GM19463 (cell line): Measurements from ENCODE around the gene FGFR1OP2.

ENCODE experiments used
- ATAC-seq: cut with Tn5 transposase; IDR thresholded peaks from one replicate; pipeline ENCODE4 v1.9.1; 2021; ENCODE audit warnings: mild to moderate bottlenecking, moderate library complexity; ENCODE audit not compliant: unreplicated experiment

FGFR1OP2 gene

DNA sequence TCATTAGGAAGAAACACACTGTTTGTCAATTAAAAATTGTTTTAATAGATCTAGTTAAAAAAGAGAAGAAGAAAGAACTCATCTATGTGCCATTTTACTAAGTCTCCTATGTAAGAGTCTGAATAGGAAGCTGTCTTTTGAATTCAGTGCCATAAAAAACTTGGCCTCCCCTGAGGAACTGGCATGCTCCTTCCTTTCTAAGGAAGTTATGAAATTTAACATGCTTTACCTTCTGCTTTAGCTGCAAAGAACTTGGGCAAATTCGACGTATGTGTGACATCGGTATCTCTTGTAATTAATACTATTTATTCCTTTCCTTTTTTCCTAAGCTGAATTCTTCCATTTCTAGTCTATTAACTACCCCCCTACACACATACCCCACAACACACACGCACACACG lies 63.4 kb downstream of the FGFR1OP2 start:
- no peak for ATAC-seq

DNA sequence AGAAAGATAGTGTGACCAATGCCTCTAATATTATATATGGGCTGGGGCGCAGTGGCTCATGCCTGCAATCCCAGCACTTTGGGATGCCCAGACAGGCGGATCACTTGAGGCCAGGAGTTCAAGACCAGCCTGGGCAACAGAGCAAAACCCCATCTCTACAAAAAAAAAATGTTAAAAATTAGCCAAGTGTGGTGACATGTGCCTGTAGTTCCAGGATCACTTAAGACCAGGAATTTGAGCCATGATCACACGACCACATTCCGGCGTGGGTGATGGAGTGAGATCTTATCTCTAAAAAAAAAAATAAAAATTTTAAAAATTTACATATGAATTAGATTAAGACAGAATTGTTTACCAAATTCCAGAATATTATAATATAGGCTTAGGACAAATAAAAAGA lies 63.9 kb downstream of the FGFR1OP2 start:
- no peak for ATAC-seq

DNA sequence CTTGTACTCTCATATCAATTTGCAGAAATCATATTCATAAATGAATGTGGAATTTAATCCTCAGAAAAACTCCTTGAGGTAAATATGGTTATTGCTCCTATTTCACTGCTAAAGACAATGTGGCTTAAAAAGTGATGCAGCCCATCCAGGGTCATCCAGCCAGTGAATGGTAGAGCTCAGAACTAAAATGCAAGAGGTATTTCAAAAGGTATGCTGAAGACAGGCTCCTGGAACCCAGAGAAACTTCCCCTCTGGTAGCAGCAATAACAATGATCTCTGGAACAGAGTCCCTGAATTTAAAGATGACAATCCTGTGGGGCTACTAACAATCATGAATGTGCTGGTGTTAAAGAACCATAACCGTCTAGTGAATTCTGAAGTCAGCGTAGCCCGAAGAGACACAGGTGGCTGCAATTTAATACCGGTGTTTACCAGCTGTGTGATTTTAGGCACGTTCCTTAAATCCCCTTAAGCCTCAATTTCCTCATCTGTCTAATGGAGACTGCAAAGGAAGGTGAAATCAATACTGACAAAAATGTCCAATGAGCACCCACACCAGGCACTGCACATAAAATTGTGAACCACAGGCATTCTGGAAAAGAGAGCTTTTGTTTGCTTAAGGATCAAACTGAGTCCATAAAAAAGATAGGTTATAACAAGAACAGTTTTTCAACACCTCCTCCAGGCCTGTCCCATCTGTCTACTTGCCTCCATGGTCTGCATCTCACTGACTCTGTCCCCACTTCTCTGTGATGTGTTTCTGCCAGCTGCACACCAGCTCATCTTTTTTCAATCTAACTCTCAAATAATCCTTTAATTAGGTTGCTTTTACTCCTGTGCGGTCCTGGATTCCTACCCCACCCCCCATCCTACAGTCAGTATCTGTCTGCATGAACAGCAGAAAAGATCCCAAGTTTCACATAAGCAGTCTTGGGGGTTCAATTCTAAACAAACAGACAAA lies 65.4 kb downstream of the FGFR1OP2 start:
- ATAC-seq: no peak

DNA sequence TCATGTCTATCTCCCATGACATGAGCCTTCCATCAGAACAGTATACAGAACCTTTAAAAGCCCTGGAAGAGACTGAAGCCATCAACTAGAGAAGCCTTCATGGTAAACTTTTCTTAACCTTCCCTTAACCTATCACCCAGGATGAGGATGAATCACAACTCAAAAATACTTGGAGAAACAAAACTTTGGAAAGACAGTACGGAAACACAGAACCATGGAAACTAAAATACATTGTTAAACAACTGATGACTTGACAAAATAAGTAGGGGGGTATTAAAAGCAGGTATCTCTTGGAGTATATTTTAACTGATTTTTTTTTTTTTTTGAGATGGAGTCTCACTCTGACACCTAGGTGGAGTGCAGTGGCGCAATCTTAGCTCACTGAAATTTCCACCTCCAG lies 67.2 kb downstream of the FGFR1OP2 start:
- ATAC-seq: no peak

DNA sequence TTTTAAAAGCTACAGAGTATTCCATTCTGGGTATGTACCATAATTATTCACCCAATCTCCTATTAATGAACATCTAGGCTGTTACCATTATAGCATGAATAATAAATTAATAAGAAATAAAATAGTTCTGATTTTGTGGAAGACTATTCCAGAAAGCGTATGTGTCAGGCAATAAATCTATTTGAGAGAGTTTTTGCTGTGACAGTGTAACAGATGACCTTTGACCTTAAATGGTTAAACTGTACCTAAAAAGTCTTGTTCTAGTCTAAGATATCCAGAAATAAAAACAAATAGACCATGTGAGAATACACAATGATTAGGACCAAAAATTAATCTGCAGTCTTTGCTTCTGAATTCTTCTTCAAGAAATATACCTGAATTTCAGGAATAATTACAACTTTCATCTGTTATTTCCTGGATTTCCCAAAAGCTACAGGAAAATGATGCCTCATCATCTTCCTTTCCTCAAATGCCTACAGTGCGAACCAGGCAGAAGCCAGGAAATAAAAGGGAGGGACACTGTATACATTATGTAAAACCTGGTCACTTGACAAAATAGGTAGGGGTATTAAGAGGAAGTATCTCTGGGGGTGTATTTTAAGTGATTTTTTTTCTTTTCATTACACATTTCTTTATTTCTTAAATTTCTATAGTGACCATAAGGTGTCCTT lies 68.7 kb downstream of the FGFR1OP2 start:
- ATAC-seq: no peak

DNA sequence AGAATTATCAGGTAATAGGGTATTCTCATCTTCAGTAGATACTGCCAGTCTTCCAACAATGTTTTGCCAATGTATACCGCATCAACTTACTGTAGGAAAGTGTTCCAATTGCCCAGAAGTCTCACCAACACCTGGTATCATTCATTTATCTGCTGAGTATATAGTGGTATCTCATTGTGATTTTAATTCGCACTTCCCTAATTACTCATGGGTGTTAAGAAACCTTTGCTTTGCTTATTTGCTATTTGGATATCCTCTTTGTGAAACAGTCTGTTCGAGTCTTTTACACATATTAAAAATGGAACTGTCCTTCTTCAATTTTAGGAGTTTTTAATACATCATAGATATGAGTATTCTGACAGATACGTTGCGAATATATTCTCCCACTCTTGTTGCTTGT lies 69.8 kb downstream of the FGFR1OP2 start:
- no peak for ATAC-seq

DNA sequence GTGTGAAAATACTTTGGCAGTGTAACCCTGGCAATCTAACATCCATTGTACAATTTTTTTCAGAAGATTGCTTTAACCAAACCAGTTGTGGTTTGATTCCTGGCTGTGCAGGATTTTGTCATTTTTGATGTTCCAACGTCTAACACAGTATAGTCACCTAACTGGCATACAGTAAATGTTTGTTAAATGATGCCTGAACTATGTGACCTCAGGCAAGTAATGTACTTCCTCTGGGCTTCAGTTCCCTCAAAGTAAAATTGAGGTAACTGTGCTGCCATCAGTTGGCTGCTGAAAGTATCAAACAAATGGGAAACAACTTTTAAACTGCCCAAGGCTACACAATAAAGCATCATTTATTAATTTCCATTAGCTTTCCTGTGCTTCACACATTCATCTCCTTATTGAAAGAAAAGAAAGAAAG lies 71.6 kb downstream of the FGFR1OP2 start:
- ATAC-seq: no peak

DNA sequence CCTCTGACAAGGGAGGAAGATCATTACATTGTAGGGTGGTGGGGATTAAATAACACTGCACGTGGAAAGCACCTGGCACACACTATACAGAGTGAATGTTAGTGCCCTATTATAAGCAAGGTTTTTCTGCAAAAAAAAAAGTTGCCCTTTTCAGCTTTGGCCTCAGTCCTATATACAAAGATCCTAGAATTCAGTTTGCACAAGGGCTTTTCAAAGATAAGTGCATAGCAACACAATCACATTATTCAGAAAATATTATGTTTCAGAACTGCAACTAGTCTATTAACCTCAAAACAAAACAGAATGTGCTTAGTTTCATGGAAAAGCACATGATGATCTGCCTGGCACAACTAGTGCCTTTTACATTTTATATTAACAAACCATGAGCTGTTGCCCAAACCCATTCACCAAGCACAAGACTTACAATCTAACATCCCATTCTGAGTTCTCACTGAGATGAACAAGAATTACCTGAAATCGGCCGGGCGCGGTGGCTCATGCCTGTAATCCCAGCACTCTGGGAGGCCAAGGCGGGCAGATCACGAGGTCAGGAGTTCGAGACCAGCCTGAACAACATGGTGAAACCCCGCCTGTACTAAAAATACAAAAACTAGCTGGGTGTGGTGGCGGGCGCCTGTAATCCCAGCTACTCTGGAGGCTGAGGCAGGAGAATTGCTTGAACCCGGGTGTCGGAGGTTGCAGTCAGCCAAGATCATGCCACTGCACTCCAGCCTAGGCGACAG lies 74.1 kb downstream of the FGFR1OP2 start:
- ATAC-seq: no peak

DNA sequence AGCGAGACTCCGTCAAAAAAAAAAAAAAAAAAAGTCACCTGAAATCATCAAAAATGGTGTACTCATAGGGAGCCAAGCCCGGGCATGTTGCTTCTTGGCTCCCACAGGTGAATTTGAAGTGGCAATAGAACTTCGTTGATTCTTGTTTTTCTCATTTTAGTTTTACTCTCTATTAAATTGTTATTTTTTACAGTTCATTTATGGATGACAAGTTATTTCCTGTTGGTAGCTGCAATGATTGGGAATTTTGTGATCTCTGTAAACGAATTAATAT lies 74.6 kb downstream of the FGFR1OP2 start:
- ATAC-seq: no peak

DNA sequence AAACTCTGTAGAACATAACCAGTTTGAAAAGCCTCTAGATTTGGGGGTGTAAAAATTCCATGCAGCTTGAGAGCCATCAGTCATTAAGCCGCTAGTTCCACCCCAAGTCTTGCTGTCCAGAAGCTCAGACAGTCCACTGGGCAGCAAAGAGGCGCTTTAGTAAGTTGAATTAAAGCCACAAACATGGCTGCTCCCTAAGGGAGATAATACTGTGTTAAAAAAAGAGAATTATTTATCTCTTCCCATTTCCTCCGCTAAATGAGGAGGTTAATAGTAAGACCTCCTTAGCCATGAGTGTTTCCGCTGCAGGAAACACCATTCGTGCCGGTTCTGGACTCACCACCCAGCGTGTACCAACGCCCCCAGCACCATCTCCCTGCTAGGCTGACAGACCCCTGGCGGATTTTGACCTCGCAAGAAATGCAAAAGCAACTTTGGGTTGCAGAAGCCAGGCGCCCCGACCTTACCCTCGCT lies 75.4 kb downstream of the FGFR1OP2 start:
- peak; percentile 26 for ATAC-seq

DNA sequence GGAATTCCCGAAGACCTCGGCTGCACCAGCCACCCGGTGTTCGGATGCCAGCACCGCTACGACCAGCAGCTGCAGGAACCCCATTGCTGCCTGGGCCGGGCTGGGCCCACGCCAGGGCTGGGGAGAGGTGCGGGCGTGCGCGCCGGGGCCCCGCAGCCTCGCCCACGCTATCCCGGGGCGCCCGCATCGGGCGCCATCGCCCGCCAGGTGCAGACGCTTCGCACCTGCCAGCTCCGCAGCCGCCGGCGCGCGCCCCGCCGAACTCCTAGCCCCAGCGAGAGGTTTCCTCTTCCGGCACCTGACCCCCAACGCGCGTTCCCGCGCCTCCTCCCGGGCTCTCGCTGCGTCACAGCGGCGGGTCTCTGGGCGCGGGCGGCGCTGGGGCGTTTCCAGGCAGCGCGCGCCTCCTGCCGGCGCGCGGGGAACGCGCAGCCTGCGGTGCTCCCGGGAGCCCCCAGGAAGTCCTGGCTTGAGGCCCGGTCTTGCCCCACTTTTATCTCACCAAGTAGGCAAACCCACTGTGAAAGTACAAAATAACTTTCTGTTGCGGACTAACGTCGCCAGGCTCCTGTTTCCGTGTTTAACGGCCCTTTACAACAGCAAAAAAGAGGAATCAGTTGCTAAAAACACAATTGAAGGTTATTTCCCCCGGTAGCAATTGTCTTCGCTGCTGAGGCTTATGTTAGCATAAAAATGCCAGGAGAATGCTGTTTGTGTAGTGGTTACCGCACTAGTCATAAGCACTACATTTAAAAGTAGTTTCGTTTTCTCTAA lies 76.0 kb downstream of the FGFR1OP2 start, which contains the start of gene TM7SF3:
Gene TM7SF3 (minus strand): TSS at position 300 of the 774 bp plus-strand sequence. CDS start 216 bp downstream, at position 84.
- peak; percentile 82 for ATAC-seq

DNA sequence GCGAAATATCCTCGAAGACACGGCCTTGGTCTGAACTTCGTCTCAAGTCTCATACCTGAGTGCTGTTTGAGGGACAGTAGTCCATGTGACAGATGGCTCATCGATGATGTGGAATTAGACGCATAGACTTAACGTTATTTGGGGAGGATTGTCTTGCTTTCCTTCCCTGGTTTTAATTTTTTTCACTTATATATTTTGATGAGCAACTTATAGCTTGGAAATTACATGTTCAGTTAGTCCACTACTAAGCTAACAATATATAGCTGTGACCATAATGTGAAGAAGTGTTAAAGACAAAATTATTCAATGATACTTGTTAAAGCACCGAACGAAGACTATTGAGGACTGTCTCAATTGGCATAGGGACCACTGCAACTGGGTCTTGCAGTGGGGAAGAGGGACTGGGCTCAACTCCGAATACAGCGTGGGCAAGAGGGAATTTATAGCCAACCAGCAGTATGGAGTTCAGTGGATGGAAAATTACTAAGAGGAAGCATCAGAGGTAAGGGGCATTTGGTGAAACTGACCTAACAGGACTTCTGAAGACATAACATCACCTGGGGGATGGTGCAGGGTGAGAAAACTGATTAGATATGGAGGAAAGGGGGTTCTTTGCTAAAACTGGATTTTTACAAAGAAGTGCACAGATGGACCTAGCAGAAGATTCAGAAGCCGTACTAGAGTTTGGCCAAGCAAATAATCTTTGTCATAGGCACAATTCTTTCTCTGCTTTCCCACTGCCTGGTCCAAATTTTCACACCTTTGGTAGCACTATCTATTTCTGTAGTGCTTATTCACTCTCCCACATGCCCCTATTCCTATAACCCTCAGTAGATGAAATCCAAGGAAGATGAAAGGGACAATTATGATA lies 76.8 kb downstream of the FGFR1OP2 start:
- no peak for ATAC-seq

DNA sequence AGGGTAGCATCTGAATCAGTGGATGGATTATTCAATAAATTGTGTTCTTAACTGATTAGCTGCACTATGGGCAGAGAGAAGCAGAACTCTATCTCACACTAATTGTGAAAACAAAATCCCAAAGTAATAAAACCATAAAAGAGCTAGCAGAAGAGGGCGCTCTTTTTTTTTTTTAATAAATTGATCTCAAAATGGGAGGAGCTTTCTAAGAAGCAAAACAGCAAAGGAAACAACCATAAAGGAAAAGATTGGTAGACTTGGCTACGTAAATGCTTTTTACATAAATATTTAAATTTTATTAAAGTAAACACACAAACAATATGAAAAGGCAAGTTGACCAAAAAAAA lies 77.4 kb downstream of the FGFR1OP2 start:
- no peak for ATAC-seq
